ENCODE data around the gene RBM19.
"Not testable (repeated sequence)": the region's sequence is repeated elsewhere in the genome, so short reads cannot be mapped to it uniquely, and the experiment has no call there.

Gene RBM19

DNA sequence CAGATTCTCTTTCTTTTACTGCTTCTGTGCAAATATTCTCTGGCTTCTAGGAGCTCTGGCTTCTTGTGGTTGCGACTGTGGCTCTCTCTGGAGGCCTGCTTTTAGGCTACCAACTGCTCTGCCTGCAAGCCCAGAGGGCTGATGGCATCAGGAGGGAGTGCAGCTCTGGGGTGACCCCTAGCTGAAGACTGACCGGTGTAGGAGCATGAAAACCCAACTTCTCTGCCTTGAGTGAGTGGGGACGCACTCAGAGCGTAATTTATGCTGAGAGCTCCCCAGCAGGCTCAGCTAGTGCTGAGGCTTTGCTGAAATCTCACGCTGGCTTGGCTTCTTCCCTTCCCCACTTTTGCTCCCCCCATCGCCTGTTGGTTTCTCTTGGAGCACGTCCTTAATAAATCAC, 29.9 kb upstream of the RBM19 start:
- Histone ChIP-seq H3K9me3 (ENCODE audit: control insufficient read depth, insufficient read depth, low read length) (no peaks in the 10 kb centered on the region), H3K36me3 (ENCODE audit: insufficient read depth, low read length) (no peaks in the 10 kb centered on the region), H3K4me1 (ENCODE audit: insufficient read depth, low read length) (no peaks in the 10 kb centered on the region), H3K9ac (ENCODE audit: low read depth, low read length) (no peak overlapping the region)

DNA sequence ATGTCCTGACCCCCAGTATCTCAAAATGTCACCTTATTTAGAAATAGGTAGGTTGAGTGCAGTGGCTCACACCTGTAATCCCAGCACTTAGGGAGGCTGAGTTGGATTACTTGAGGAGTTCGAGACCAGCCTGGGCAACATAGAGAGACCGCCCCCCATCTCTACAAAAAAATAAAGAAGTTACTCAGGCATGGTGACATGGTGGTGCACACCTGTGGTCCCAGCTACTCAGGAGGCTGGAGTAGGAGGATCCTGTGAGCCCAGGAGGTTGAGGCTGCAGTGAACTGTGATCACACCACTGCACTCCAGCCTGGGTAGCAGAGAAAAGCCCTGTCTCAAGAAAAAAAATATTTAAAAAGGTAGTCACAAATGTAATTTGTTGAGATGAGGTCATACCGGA, 27.9 kb upstream of the RBM19 start:
- no peaks in the 10 kb centered on the region for H3K36me3 ChIP-seq (ENCODE audit: insufficient read depth, low read length)
- no peak overlapping the region for H3K9ac ChIP-seq (ENCODE audit: low read depth, low read length)
- H3K4me1 ChIP-seq (ENCODE audit: insufficient read depth, low read length), result no peaks in the 10 kb centered on the region
- no peaks in the 10 kb centered on the region for H3K9me3 ChIP-seq (ENCODE audit: control insufficient read depth, insufficient read depth, low read length)

DNA sequence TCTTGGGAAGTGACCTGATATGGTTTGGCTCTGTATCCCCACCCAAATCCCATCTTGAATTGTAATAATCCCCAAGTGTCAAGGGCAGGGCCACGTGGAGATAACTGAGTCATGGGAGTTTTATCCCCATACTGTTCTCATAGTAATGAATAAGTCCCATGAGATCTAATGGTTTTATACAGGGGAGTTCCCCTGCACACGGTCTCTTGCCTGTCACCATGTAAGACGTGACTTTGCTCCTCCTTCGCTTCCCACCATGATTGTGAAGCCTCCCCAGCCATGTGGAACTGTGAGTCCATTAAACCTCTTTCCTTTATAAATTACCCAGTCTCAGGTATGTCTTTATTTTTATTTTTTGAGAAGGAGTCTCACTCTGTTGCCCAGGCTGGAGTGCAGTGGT, 26.6 kb upstream of the RBM19 start:
- not testable (repeated sequence) for H3K9me3 ChIP-seq (ENCODE audit: control insufficient read depth, insufficient read depth, low read length); H3K9ac ChIP-seq (ENCODE audit: low read depth, low read length); H3K36me3 ChIP-seq (ENCODE audit: insufficient read depth, low read length); H3K4me1 ChIP-seq (ENCODE audit: insufficient read depth, low read length)

DNA sequence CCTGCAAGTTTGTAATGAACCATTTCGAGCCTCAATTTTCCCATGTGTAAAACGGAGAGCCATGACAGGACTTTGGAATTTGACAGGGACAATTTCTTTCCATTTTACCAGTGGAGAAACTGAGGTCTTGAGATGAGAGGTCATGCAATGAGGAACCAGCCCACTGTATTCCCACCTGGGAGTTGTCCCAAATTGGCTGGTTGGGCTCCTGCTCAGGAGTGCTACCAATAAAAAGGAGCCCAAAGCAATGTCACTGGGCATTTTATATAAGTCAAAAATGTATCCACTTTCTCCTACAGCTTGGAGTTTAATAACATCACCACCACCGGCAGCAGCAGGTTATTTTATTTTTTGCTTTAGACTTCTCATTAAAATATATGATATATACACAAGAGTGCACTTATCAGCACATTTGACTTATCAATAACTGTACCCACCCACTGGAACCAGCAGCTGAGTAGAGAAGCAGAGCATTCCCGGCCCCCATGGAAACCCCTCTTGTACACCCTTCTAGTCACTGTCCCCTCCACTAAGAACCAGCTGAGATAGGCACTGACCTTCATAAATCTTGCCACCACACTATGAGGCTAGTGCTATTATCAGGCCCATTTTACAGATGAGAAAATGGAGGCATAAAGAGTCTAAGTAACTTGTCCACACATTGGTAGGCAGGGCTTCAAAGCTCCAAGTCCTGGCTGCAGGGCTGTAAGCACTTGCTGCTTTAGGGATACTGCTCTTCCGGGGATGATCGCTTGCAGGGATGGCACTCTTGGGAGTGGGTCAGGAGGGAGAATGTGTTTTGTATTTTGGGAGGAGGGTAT, 25.3 kb upstream of the RBM19 start:
- H3K36me3 ChIP-seq (ENCODE audit: insufficient read depth, low read length), result no peaks in the 10 kb centered on the region
- no peak overlapping the region for H3K9ac ChIP-seq (ENCODE audit: low read depth, low read length)
- no peaks in the 10 kb centered on the region for H3K4me1 ChIP-seq (ENCODE audit: insufficient read depth, low read length)
- H3K9me3 ChIP-seq (ENCODE audit: control insufficient read depth, insufficient read depth, low read length), result no peaks in the 10 kb centered on the region

DNA sequence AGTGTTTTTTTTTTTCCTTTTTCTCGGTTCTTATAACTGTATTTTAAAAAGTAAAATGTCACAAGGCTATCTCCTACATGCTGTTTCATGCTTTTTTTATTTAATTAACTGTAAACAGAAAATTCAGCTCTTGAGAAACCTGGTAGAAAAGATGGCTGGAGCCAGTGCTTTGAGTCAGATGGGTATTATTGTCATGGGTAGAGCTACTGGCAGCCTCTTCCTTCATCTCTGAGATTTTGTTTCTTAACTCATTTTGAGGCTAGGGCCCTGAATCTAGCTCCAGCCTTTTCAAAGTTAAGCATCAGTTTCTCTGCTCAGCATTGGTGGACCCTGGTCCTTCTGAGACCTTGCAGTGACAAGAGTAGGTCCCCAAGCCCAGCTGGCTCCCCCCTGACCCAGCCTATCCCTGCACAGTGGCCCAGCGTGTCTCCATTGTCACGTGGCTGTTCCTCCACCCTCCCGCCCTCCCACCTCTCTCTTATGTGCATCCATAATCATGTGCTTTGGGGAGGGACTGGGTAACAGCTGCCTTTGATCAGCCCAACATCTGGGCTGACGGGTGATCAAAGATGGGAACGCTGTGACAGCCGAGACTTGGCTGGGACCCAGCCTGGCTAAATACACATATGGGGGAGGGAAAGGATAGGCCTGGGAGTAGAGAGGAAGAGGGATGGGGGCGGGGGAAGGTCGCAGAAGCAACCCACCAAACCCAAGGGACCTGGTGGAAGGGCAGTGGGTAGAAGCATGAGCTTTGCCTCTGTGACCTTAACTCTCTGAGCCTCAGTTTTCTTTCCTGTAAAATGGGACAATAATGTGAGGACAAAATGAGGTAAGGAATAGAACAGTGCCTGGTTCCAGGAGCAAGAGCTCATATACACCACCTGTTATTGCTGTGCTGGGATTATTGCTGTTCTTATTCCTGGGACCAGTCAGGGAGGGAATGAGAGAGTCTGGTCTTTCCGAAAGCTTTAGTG, 24.4 kb upstream of the RBM19 start:
- Histone ChIP-seq H3K9ac (ENCODE audit: low read depth, low read length) (no peak overlapping the region), H3K9me3 (ENCODE audit: control insufficient read depth, insufficient read depth, low read length) (no peaks in the 10 kb centered on the region), H3K4me1 (ENCODE audit: insufficient read depth, low read length) (no peaks in the 10 kb centered on the region), H3K36me3 (ENCODE audit: insufficient read depth, low read length) (no peaks in the 10 kb centered on the region)

DNA sequence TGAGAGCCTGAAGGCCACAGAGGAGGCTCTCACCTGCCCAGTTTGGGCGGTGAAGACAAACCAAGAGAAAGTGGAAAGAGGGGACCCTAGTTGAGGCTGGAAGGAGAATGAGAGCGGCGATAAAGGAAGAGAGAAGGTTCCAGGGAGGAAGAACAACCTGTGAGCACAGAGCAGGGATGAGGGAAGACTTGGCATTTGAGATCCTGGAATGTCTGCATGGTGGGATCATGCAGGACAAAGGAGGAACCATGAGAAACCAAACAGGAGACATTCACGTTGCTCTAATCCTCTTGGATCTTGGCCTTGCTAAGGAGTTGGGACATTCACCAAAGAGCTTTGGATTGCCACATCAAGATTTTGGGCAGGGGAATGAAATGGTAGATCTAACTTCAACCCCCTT, 22.9 kb upstream of the RBM19 start:
- Histone ChIP-seq H3K36me3 (ENCODE audit: insufficient read depth, low read length) (no peaks in the 10 kb centered on the region), H3K9ac (ENCODE audit: low read depth, low read length) (no peak overlapping the region), H3K4me1 (ENCODE audit: insufficient read depth, low read length) (no peaks in the 10 kb centered on the region), H3K9me3 (ENCODE audit: control insufficient read depth, insufficient read depth, low read length) (no peaks in the 10 kb centered on the region)

GRCh38 chr12:113988064-113988451, 21.9 kb upstream of the RBM19 start:
- Histone ChIP-seq H3K9me3 (ENCODE audit: control insufficient read depth, insufficient read depth, low read length) (no peaks in the 10 kb centered on the region), H3K4me1 (ENCODE audit: insufficient read depth, low read length) (no peaks in the 10 kb centered on the region), H3K9ac (ENCODE audit: low read depth, low read length) (no peak overlapping the region), H3K36me3 (ENCODE audit: insufficient read depth, low read length) (no peaks in the 10 kb centered on the region)

GRCh38 chr12:113987261-113988063, 21.3 kb upstream of the RBM19 start:
- Histone ChIP-seq H3K9ac (ENCODE audit: low read depth, low read length) (no peak overlapping the region), H3K4me1 (ENCODE audit: insufficient read depth, low read length) (no peaks in the 10 kb centered on the region), H3K36me3 (ENCODE audit: insufficient read depth, low read length) (no peaks in the 10 kb centered on the region), H3K9me3 (ENCODE audit: control insufficient read depth, insufficient read depth, low read length) (no peaks in the 10 kb centered on the region)

- Histone ChIP-seq H3K36me3 (ENCODE audit: insufficient read depth, low read length) (no peaks in the 10 kb centered on the region), H3K4me1 (ENCODE audit: insufficient read depth, low read length) (no peaks in the 10 kb centered on the region)
Measured at GRCh38 chr12:113984464-113984863, 18.3 kb upstream of the RBM19 start.

DNA sequence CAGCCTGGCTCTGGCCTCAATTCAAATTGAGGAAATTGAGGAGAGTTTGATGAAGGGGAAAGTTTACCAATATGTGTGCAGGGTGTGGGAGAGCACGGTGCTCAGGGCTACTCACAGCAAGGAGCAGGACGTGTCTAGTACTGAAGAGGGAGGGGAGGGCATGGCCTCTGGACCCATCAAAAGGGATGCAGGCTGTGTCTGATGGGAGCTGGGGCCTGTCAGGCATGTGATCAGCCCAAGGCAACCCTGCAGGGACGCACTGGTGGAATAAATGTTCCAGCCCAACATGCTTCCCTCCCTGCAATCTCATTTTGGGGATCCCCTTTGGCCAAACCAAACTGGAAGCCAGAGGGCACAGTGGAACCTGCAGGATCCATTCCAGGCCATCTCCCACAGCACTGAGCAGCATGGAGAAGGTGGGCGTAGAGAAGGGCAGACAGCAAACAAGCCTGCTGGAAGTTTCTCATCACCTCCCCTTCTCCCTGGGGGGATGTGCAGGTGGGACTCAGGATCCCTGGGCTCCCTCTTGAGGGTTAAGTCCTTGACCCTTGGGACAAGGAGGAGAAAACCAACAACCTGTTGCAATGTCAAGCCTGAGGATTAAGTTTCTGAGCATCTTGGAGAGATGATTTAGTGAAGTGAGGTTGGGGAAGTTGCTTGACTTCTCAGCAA, 17.8 kb upstream of the RBM19 start:
- H3K4me1 ChIP-seq (ENCODE audit: insufficient read depth, low read length), result no peaks in the 10 kb centered on the region
- H3K9ac ChIP-seq (ENCODE audit: low read depth, low read length), result no peak overlapping the region
- no peaks in the 10 kb centered on the region for H3K9me3 ChIP-seq (ENCODE audit: control insufficient read depth, insufficient read depth, low read length)
- H3K36me3 ChIP-seq (ENCODE audit: insufficient read depth, low read length), result no peaks in the 10 kb centered on the region

More at GRCh38 chr12:113984464-113984863, 18.3 kb upstream of the RBM19 start:
- Histone ChIP-seq H3K9ac (ENCODE audit: low read depth, low read length) (no peak overlapping the region), H3K9me3 (ENCODE audit: control insufficient read depth, insufficient read depth, low read length) (no peaks in the 10 kb centered on the region)

DNA sequence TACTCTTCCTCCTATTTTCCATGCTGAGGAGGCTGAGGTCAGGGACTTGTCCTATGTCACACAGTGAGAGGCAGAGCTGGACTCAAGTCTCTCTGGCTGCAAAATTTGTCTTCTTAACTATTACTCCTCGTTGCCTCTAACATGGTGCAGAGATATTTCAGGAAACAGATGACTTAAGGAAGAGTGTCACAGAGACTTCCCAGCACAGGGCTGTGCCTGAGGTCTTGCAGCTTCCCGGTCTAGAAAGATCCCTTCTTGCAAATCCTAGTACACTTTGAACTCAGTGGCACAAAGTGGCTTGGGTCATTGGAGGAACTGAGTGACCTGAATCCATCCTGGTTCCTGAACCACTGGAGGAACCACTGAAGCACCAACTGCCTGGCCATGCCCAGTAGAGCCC, 17.1 kb upstream of the RBM19 start:
- Histone ChIP-seq H3K9me3 (ENCODE audit: control insufficient read depth, insufficient read depth, low read length) (no peaks in the 10 kb centered on the region), H3K9ac (ENCODE audit: low read depth, low read length) (no peak overlapping the region), H3K4me1 (ENCODE audit: insufficient read depth, low read length) (no peaks in the 10 kb centered on the region), H3K36me3 (ENCODE audit: insufficient read depth, low read length) (no peaks in the 10 kb centered on the region)

- Histone ChIP-seq H3K36me3 (ENCODE audit: insufficient read depth, low read length) (no peaks in the 10 kb centered on the region), H3K4me1 (ENCODE audit: insufficient read depth, low read length) (no peaks in the 10 kb centered on the region), H3K9me3 (ENCODE audit: control insufficient read depth, insufficient read depth, low read length) (no peaks in the 10 kb centered on the region), H3K9ac (ENCODE audit: low read depth, low read length) (no peak overlapping the region)
Measured at GRCh38 chr12:113981876-113982275, 15.8 kb upstream of the RBM19 start.

GRCh38 chr12:113980537-113981337, 14.6 kb upstream of the RBM19 start:
- Histone ChIP-seq H3K9me3 (ENCODE audit: control insufficient read depth, insufficient read depth, low read length) (no peaks in the 10 kb centered on the region), H3K4me1 (ENCODE audit: insufficient read depth, low read length) (no peaks in the 10 kb centered on the region), H3K9ac (ENCODE audit: low read depth, low read length) (no peak overlapping the region), H3K36me3 (ENCODE audit: insufficient read depth, low read length) (no peaks in the 10 kb centered on the region)
